Endothelial cell of umbilical vein (primary cell): ENCODE results near the gene TGDS. TPM values are rescaled to one million over a fixed set of nuclear protein-coding genes. Genes with fewer than 3 reads are reported as not detected.
A peak's percentile ranks its signal among the peaks of the same experiment; 100 is the strongest.

Experiments used
- BruUV-seq: library from RNA; stranded (reverse); fragments of 400-500 nt; replicated peaks from 2 replicates; lab custom pipeline; 2021; lab: Mats Ljungman, UMichigan
- CTCF ChIA-PET: fragments of 300-600, 350-600 bp; sonication (Branson Sonifier 250); formaldehyde crosslinking; loops from one replicate; lab custom pipeline; 2021; ENCODE audit warnings: antibody characterized with exemption, inconsistent platforms; lab: Charles Lee
- POLR2A ChIA-PET: fragments of 300-600, 350-600 bp; sonication (Branson Sonifier 250); formaldehyde crosslinking; loops from one replicate; lab custom pipeline; 2021; ENCODE audit warnings: antibody characterized with exemption, inconsistent platforms; lab: Charles Lee
- DNase-seq: peaks from one replicate; pipeline ENCODE4 v3.0.0-alpha.2; 2011; ENCODE audit warnings: low read depth, low spot score
- FAIRE-seq: peaks from 2 replicates; lab custom pipeline; 2011; peaks lifted over from hg19 to GRCh38; lab: Jason Lieb, UNC
- H2AFZ ChIP-seq: 2 replicates; pipeline ENCODE4 v1.6.0; 2012; ENCODE audit warnings: low read depth, low read length, control low read depth, inconsistent platforms
- H3K27ac ChIP-seq: 2 replicates; pipeline ENCODE4 v1.5.1; 2011; ENCODE audit warnings: low read depth, mild to moderate bottlenecking, control low read depth, low read length, moderate library complexity; ENCODE audit not compliant: insufficient read depth
- H3K27me3 ChIP-seq, 2 experiments: 2 replicates each; pipeline versions ENCODE4 v1.6.0 to v1.6.1; 2011; ENCODE audit warnings: low read length in 2 of 2, mixed read lengths in 1 of 2; ENCODE audit not compliant: control insufficient read depth in 2 of 2, insufficient read depth in 2 of 2
- H3K36me3 ChIP-seq, 2 experiments: 2 replicates in 1 of 2; 3 replicates in 1 of 2; pipeline ENCODE4 v1.5.1; 2011; ENCODE audit warnings: low read length in 2 of 2, mild to moderate bottlenecking in 1 of 2, moderate library complexity in 1 of 2; ENCODE audit not compliant: control insufficient read depth in 2 of 2, insufficient read depth in 2 of 2; ENCODE audit errors: extremely low read depth in 1 of 2
- H3K4me1 ChIP-seq: 3 replicates; pipeline ENCODE4 v1.5.1; 2011; ENCODE audit warnings: mild to moderate bottlenecking, low read length; ENCODE audit not compliant: control insufficient read depth, insufficient read depth; ENCODE audit errors: extremely low read depth
- H3K4me2 ChIP-seq: 2 replicates; pipeline ENCODE4 v1.6.1; 2011; ENCODE audit warnings: low read length, control low read depth, mixed read lengths; ENCODE audit not compliant: insufficient read depth
- H3K4me3 ChIP-seq, 3 experiments: fragments of 200-600 bp in 1 of 3; sonication (generic), shearing (Covaris generic) in 1 of 3; replicated peaks in 1 of 3; 2 replicates each; pipeline ENCODE4 v1.5.1; 2011 to 2016; ENCODE audit warnings: control low read depth in 3 of 3, low read length in 3 of 3, mild to moderate bottlenecking in 2 of 3, inconsistent platforms in 1 of 3, low read depth in 1 of 3, moderate library complexity in 1 of 3; ENCODE audit not compliant: insufficient read depth in 1 of 3
- H3K79me2 ChIP-seq: 2 replicates; pipeline ENCODE4 v1.6.0; 2012; ENCODE audit warnings: low read length, inconsistent platforms; ENCODE audit not compliant: control insufficient read depth, insufficient read depth
- H3K9ac ChIP-seq: replicated peaks from 2 replicates; pipeline ENCODE3; 2011; ENCODE audit warnings: low read length, control low read depth; ENCODE audit not compliant: insufficient read depth; ENCODE audit errors: extremely low read depth
- H3K9me1 ChIP-seq: replicated peaks from 3 replicates; pipeline ENCODE4 v1.6.0; 2011; ENCODE audit warnings: mild to moderate bottlenecking, low read length; ENCODE audit not compliant: control insufficient read depth, insufficient read depth; ENCODE audit errors: extremely low read depth
- H3K9me3 ChIP-seq: replicated peaks from 2 replicates; pipeline ENCODE4 v1.5.1; 2012; ENCODE audit warnings: low read length, inconsistent platforms; ENCODE audit not compliant: control insufficient read depth, insufficient read depth
- H4K20me1 ChIP-seq: replicated peaks from 2 replicates; pipeline ENCODE3; 2011; ENCODE audit warnings: mild to moderate bottlenecking, low read length; ENCODE audit not compliant: control insufficient read depth, insufficient read depth; ENCODE audit errors: extremely low read depth
- EZH2 ChIP-seq: IDR thresholded peaks from 2 replicates; pipeline ENCODE4 v1.6.1; 2012; ENCODE audit warnings: borderline replicate concordance, low read depth, mild to moderate bottlenecking, moderate library complexity, low read length, inconsistent platforms; ENCODE audit not compliant: severe bottlenecking
- FOS ChIP-seq: IDR thresholded peaks from 2 replicates; pipeline ENCODE4 v1.6.1; 2011; ENCODE audit warnings: mild to moderate bottlenecking, low read length, moderate library complexity, borderline replicate concordance; ENCODE audit not compliant: insufficient read depth
- GATA2 ChIP-seq: IDR thresholded peaks from 2 replicates; pipeline ENCODE4 v1.7.0; 2011; ENCODE audit warnings: low read depth, mild to moderate bottlenecking, moderate library complexity, mixed read lengths, low read length; ENCODE audit not compliant: insufficient read length, insufficient read depth
- JUN ChIP-seq: IDR thresholded peaks from 2 replicates; pipeline ENCODE4 v1.6.1; 2011; ENCODE audit warnings: borderline replicate concordance, low read depth; ENCODE audit not compliant: insufficient read length, insufficient read depth
- MYC ChIP-seq: IDR thresholded peaks from one replicate; pipeline ENCODE4 v1.6.1; 2011; ENCODE audit warnings: mild to moderate bottlenecking, low read depth, low read length
- POLR2A ChIP-seq: IDR thresholded peaks from 2 replicates; pipeline ENCODE4 v1.6.1; 2012; ENCODE audit warnings: low read depth, mild to moderate bottlenecking, control low read depth, low read length
- POLR2AphosphoS5 ChIP-seq: IDR thresholded peaks from 2 replicates; pipeline ENCODE4 v1.6.1; 2012; ENCODE audit warnings: low read depth, mild to moderate bottlenecking, control low read depth, low read length, moderate library complexity; ENCODE audit not compliant: insufficient read depth
- dilution Hi-C: fragments of 300-500 bp; cut with MboI; formaldehyde crosslinking; loops from one replicate; pipeline ENCODE4 v1.15.0; 2019; ENCODE audit warnings: low sequenced_read_pairs; ENCODE audit not compliant: extremely low pct_ligation_motif_present
- intact Hi-C: fragments of 100-400 bp; cut with micrococcal nuclease; formaldehyde crosslinking; loops from one replicate; pipeline ENCODE4 v1.10.0; 2022
- polyA plus RNA-seq, 4 experiments: library from polyadenylated mRNA; depleted of rRNA in 3 of 4; stranded (reverse) in 3 of 4; unstranded in 1 of 4; fragments of >200 nt; gene quantifications; 2 replicates each; pipeline versions ENCODE4 v1.2.1 to v1.2.3, GENCODE V29; 2011 to 2012; ENCODE audit warnings: missing spikeins in 1 of 4
- total RNA-seq: library from RNA; stranded (reverse); gene quantifications from 2 replicates; pipeline ENCODE4 v1.2.3, GENCODE V29; 2021
- TF ChIP-seq, protein P1 (sequence below), 2 donors: IDR thresholded peaks; 1 replicate in 1 of 2; 2 replicates in 1 of 2; pipeline ENCODE4 v1.5.1; 2011; ENCODE audit warnings: low read length in 2 of 2, mild to moderate bottlenecking in 2 of 2, moderate library complexity in 2 of 2, control low read depth in 1 of 2, inconsistent platforms in 1 of 2, low read depth in 1 of 2; ENCODE audit not compliant: insufficient read depth in 1 of 2; ENCODE audit errors: extremely low read depth in 1 of 2
- TF ChIP-seq, protein P2 (sequence below): IDR thresholded peaks from 2 replicates; pipeline ENCODE4 v1.6.1; 2011; ENCODE audit not compliant: insufficient read depth, insufficient read length

TGDS gene
- total and polyA plus RNA-seq, 2 donors (not counting 3 experiments of a cell fraction or from before 2014, with no cell fraction given), result 7.3 to 9.3 TPM

DNA sequence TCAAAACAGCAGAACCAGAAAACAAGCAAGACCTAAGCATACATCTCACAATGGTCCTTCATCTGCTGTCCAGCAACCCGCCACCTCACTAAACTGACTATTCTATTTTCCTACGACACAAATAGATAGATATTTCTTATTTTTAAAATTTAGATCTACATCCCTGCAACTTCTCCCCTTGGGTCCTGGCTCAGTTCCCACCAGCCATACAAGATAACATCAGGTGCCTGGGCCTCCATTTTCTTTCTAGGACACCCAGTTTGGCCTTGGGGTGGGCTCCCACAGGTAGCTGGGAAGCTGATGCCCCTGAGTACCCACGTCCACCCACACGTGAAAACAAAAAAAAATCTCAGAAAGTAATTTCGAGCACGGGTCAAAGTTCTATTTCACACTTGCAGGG, 47.6 kb downstream of the TGDS start:
- Histone ChIP-seq H3K4me1 (peaks cover 6% of the 10 kb centered on the region), H3K79me2 (no peaks in the 10 kb centered on the region), H3K9me3 (no peaks in the 10 kb centered on the region), H3K9ac (peak overlapping the region; percentile 87), H3K36me3 (no peaks in the 10 kb centered on the region), H3K4me2 (peak overlapping the region; percentile 89), H3K27ac (no peak overlapping the region), H2AFZ (peak overlapping the region; percentile 98), H3K9me1 (no peaks in the 10 kb centered on the region), H4K20me1 (no peaks in the 10 kb centered on the region), H3K27me3 (no peaks in the 10 kb centered on the region), H3K4me3 (peak overlapping the region in 2 of 3 experiments; percentile 57 to 84)
- dilution Hi-C loops, result no loop called here
- DNase-seq, result no peak
- BruUV-seq, result no TSS peak
- FAIRE-seq, result no peak
- ChIA-PET CTCF (interaction anchor here (1.4 to 2.8 kb wide), 6 partner anchors 12 to 607 kb away, joined by 4 to 30 read pairs (median 10); partner anchors contain the start of gene TGDS), POLR2A (no interaction called here)
- intact Hi-C loops, result loop anchor here (5.0 kb wide), 2 partner anchors 111 to 236 kb away; no protein-coding TSS in a partner anchor
- TF ChIP-seq FOS, result no peak
- TF ChIP-seq MYC, result no peak
- TF ChIP-seq JUN, result no peak
- no peak for TF ChIP-seq EZH2

DNA sequence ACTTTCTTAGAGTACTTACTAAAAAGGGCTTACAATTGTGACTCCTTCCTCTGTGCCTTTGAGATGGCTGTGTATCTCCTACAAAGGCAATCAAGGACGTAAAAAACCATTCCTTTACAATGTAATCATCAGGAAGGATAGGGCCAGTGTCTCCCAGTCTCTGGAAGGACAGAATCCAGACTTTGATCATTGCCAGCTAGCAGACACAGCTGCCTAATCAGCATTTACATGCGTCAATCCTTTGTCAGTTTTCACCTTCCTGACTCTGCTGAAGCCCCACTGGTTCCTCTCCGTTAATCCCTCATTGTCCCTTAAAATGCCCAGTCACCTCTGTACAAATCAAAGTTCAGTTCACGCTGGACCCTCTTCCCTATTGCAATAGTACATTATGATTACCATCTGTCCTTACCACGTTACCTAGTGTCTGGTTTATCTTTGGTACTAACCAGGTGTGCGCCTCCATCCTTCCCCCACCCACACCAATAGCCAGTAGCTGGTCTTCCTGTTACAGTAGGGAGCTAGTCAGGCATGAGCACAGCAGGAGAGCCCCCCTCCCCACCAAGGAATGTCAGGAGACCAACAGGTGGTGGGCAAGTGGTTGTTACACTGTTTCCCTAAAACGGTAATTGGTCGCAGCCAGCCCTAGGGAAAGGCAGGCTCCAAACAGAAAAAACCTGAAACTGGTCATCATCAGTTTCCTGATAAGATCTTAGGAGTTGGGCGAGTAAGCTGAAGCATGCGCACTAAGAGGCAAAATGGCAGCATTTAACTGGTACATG, 49.7 kb downstream of the TGDS start:
- intact Hi-C loops (loop anchor here (5.0 kb wide), 2 partner anchors 109 to 234 kb away; no protein-coding TSS in a partner anchor), dilution Hi-C loops (no loop called here)
- Histone ChIP-seq H3K9ac (no peak overlapping the region), H4K20me1 (no peaks in the 10 kb centered on the region), H3K36me3 (no peaks in the 10 kb centered on the region), H3K4me2 (no peak overlapping the region), H3K9me3 (no peaks in the 10 kb centered on the region), H3K4me3 (no peak overlapping the region), H3K79me2 (no peaks in the 10 kb centered on the region), H2AFZ (no peak overlapping the region), H3K4me1 (peaks cover 6% of the 10 kb centered on the region), H3K27ac (no peak overlapping the region), H3K9me1 (no peaks in the 10 kb centered on the region), H3K27me3 (peaks cover 0 to 2% of the 10 kb centered on the region in 2 experiments)
- ChIA-PET CTCF (no interaction called here), POLR2A (no interaction called here)
- DNase-seq (no peak), FAIRE-seq (no peak)
- no TSS peak for BruUV-seq
- TF ChIP-seq GATA2, result no peak
- TF ChIP-seq, protein P1, sequence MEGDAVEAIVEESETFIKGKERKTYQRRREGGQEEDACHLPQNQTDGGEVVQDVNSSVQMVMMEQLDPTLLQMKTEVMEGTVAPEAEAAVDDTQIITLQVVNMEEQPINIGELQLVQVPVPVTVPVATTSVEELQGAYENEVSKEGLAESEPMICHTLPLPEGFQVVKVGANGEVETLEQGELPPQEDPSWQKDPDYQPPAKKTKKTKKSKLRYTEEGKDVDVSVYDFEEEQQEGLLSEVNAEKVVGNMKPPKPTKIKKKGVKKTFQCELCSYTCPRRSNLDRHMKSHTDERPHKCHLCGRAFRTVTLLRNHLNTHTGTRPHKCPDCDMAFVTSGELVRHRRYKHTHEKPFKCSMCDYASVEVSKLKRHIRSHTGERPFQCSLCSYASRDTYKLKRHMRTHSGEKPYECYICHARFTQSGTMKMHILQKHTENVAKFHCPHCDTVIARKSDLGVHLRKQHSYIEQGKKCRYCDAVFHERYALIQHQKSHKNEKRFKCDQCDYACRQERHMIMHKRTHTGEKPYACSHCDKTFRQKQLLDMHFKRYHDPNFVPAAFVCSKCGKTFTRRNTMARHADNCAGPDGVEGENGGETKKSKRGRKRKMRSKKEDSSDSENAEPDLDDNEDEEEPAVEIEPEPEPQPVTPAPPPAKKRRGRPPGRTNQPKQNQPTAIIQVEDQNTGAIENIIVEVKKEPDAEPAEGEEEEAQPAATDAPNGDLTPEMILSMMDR (IDR thresholded peaks at IDR 0.05; ENCODE audit: extremely low read depth in 1 of 2, insufficient read depth in 1 of 2, low read depth in 1 of 2, low read length in 2 of 2), result no peak
- no peak for TF ChIP-seq MYC
- TF ChIP-seq POLR2A, result no peak
- no peak for TF ChIP-seq JUN
- TF ChIP-seq, protein P2, sequence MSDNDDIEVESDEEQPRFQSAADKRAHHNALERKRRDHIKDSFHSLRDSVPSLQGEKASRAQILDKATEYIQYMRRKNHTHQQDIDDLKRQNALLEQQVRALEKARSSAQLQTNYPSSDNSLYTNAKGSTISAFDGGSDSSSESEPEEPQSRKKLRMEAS, result no peak
- TF ChIP-seq FOS, result no peak
- no peak for TF ChIP-seq POLR2AphosphoS5
- no peak for TF ChIP-seq EZH2
